ENCODE data around the gene ATG2B. TPM values are rescaled to one million over a fixed set of nuclear protein-coding genes. Genes with fewer than 3 reads are reported as not detected.
A peak's percentile ranks its signal among the peaks of the same experiment; 100 is the strongest.

The ATG2B gene
- total RNA-seq, 2 donors from 2014 or later, result 24.5 to 43.3 TPM

DNA sequence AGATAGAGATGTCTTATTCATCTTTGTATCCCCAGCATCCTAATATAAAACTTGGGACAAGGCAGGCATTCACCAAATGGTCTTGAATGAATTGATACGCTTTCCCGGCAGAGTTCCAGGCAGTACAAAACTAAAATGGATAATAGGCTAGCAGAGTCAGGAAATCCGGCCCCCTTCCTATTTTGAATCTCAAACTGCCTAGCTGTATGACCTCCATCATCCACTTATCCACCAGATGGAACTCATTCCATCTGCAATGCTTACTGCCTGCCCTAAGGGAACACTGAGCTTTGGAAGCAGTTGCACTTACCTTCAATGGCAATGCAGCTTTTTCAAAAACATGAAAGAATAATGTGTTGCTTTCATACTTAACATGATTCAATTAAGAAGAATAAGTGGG lies 63.7 kb downstream of the ATG2B start:
- WGBS, result 33% methylated on average over 3 of the region's 3 CpGs
- intact Hi-C loops (cut with DNase I), result loop anchor here (5.0 kb wide), 1 partner anchor 123 kb away; no protein-coding TSS in a partner anchor
- Histone ChIP-seq H3K4me1 (replicated peaks) (no peaks in the 10 kb centered on the region), H3K27ac (no peak overlapping the region), H3K9me3 (no peaks in the 10 kb centered on the region), H3K27me3 (replicated peaks; ENCODE audit: insufficient read depth) (no peaks in the 10 kb centered on the region), H3K4me3 (no peak overlapping the region), H3K36me3 (peaks cover 0 to 2% of the 10 kb centered on the region in 2 donors)
- TF ChIP-seq CTCF (IDR thresholded peaks at IDR 0.05), result no peak
- no peak for TF ChIP-seq POLR2A (IDR thresholded peaks at IDR 0.05)
- TF ChIP-seq POLR2AphosphoS5 (IDR thresholded peaks at IDR 0.05), result no peak
- DNase-seq (ENCODE audit: low spot score), result no peak

GRCh38 chr14:96297997-96298515 lies 65.1 kb downstream of the ATG2B start:
- Histone ChIP-seq H3K9me3 (no peaks in the 10 kb centered on the region), H3K27ac (no peak overlapping the region), H3K36me3 (no peaks in the 10 kb centered on the region), H3K27me3 (replicated peaks; ENCODE audit: insufficient read depth) (no peaks in the 10 kb centered on the region), H3K4me3 (no peak overlapping the region), H3K4me1 (replicated peaks) (no peaks in the 10 kb centered on the region)
- TF ChIP-seq POLR2A (IDR thresholded peaks at IDR 0.05), result no peak
- TF ChIP-seq POLR2AphosphoS5 (IDR thresholded peaks at IDR 0.05), result no peak
- TF ChIP-seq CTCF (IDR thresholded peaks at IDR 0.05), result no peak
- 89% methylated on average over 4 of the region's 4 CpGs for WGBS
- intact Hi-C loops (cut with DNase I), result loop anchor here (5.0 kb wide), 1 partner anchor 124 kb away; no protein-coding TSS in a partner anchor
- no peak for DNase-seq (ENCODE audit: low spot score)

DNA sequence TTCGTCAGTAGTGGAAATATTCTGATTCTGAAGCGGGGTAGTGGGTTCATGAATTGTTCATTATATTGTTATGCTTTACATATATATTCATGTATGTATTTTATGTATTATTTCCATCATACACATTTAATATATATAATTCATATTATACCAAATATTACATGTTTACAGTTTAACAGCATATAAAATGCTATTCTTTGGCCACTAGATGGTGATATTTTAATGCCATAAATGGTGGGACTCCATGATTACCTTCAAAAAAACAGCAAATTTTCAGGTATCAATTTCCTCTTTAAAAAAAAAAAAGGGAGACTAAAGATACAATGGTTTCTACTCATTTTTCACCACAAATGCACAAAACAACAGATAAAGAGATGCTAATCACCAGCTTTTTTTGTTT lies 66.1 kb downstream of the ATG2B start:
- no peaks in the 10 kb centered on the region for H3K36me3 ChIP-seq
- H3K9me3 ChIP-seq, result no peaks in the 10 kb centered on the region
- TF ChIP-seq CTCF (IDR thresholded peaks at IDR 0.05), result peak in 3 of 4 experiments; percentile 38 to 42 (median 40)
- TF ChIP-seq POLR2A (IDR thresholded peaks at IDR 0.05), result no peak
- no peak for TF ChIP-seq POLR2AphosphoS5 (IDR thresholded peaks at IDR 0.05)
- intact Hi-C loops (cut with DNase I), result loop anchor here (5.0 kb wide), 1 partner anchor 125 kb away; no protein-coding TSS in a partner anchor
- 93% methylated on average over 2 of the region's 2 CpGs for WGBS
- no peaks in the 10 kb centered on the region for H3K27me3 ChIP-seq (replicated peaks; ENCODE audit: insufficient read depth)
- no peak overlapping the region for H3K4me3 ChIP-seq
- no peak overlapping the region for H3K27ac ChIP-seq
- H3K4me1 ChIP-seq (replicated peaks), result no peaks in the 10 kb centered on the region
- DNase-seq (ENCODE audit: low spot score), result no peak

DNA sequence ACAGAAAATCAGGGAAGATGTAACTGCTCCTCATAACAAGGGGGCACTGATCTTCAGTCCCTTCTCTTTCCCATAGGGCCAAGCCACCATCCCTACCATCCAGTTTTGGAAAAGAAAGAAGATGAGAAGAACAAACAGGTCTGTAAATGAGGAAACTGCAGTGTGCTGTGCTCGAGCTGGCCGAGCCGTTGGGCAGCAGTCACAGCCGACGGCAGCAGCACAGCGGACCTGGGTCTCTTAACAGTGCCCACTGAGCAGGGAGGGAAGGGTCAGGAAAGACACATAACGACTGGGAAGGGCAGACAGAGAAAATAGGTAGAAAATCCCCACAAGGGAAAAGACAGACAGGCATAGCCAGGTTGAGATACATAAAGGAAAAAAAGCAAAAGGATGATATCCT lies 68.9 kb downstream of the ATG2B start:
- no peaks in the 10 kb centered on the region for H3K4me1 ChIP-seq (replicated peaks)
- no peak overlapping the region for H3K4me3 ChIP-seq
- peaks cover 0 to 12% of the 10 kb centered on the region in 2 donors for H3K36me3 ChIP-seq
- no peaks in the 10 kb centered on the region for H3K27me3 ChIP-seq (replicated peaks; ENCODE audit: insufficient read depth)
- TF ChIP-seq CTCF (IDR thresholded peaks at IDR 0.05), result no peak
- no peak for TF ChIP-seq POLR2A (IDR thresholded peaks at IDR 0.05)
- TF ChIP-seq POLR2AphosphoS5 (IDR thresholded peaks at IDR 0.05), result no peak
- H3K9me3 ChIP-seq, result no peaks in the 10 kb centered on the region
- DNase-seq (ENCODE audit: low spot score), result no peak
- intact Hi-C loops (cut with DNase I), result no loop called here
- 79% methylated on average over 7 of the region's 7 CpGs for WGBS
- H3K27ac ChIP-seq, result no peak overlapping the region

- Histone ChIP-seq H3K36me3 (peaks cover 0 to 12% of the 10 kb centered on the region in 2 donors), H3K4me1 (replicated peaks) (no peaks in the 10 kb centered on the region), H3K4me3 (no peak overlapping the region), H3K9me3 (no peaks in the 10 kb centered on the region), H3K27ac (no peak overlapping the region), H3K27me3 (replicated peaks; ENCODE audit: insufficient read depth) (no peaks in the 10 kb centered on the region)
- no peak for DNase-seq (ENCODE audit: low spot score)
- TF ChIP-seq POLR2AphosphoS5 (IDR thresholded peaks at IDR 0.05), result no peak
- TF ChIP-seq POLR2A (IDR thresholded peaks at IDR 0.05), result no peak
- intact Hi-C loops (cut with DNase I), result no loop called here
- 97% methylated on average over 1 of the region's 1 CpG for WGBS
Observed at GRCh38 chr14:96287856-96288255, 75.3 kb downstream of the ATG2B start.

All from prostate gland (tissue), 2 donors.